Ishikawa (cell line): ENCODE results near the gene CAMK1D.

Experiments used
- CREB1 ChIP-seq: IDR thresholded peaks from 2 replicates; pipeline ENCODE4 v1.6.1; 2012; ENCODE audit warnings: low read depth
- EGR1 ChIP-seq: IDR thresholded peaks from 2 replicates; pipeline ENCODE4 v1.6.1; 2012
- EP300 ChIP-seq: IDR thresholded peaks from 2 replicates; pipeline ENCODE4 v1.6.1; 2012; ENCODE audit warnings: borderline replicate concordance
- FOXM1 ChIP-seq: IDR thresholded peaks from 2 replicates; pipeline ENCODE4 v1.6.1; 2012; ENCODE audit warnings: low read depth, borderline replicate concordance
- MAX ChIP-seq: IDR thresholded peaks from 2 replicates; pipeline ENCODE4 v1.6.1; 2012
- NFIC ChIP-seq: IDR thresholded peaks from 2 replicates; pipeline ENCODE4 v1.6.1; 2012
- RAD21 ChIP-seq: IDR thresholded peaks from 2 replicates; pipeline ENCODE4 v1.6.1; 2012; ENCODE audit warnings: low read depth
- TAF1 ChIP-seq: IDR thresholded peaks from 2 replicates; pipeline ENCODE4 v1.6.1; 2012; ENCODE audit warnings: low read depth, mild to moderate bottlenecking
- TCF12 ChIP-seq: IDR thresholded peaks from 2 replicates; pipeline ENCODE4 v1.6.1; 2012; ENCODE audit warnings: low read depth
- TEAD4 ChIP-seq: IDR thresholded peaks from 2 replicates; pipeline ENCODE4 v1.6.1; 2012
- YY1 ChIP-seq: IDR thresholded peaks from 2 replicates; pipeline ENCODE4 v1.6.1; 2012; ENCODE audit warnings: low read depth
- ZBTB7A ChIP-seq: IDR thresholded peaks from 2 replicates; pipeline ENCODE4 v1.6.1; 2012; ENCODE audit warnings: low read depth
- TF ChIP-seq, protein P1 (sequence below): IDR thresholded peaks from 2 replicates; pipeline ENCODE4 v1.6.1; 2012

- TF ChIP-seq EP300 = no peak
- no peak for TF ChIP-seq TEAD4
- TF ChIP-seq MAX = no peak
- no peak for TF ChIP-seq TAF1
- no peak for TF ChIP-seq CREB1
- no peak for TF ChIP-seq NFIC
- no peak for TF ChIP-seq RAD21
- no peak for TF ChIP-seq EGR1
- TF ChIP-seq ZBTB7A = no peak
- TF ChIP-seq TCF12 = no peak
- TF ChIP-seq FOXM1 = no peak
- TF ChIP-seq YY1 = no peak
- TF ChIP-seq, protein P1, sequence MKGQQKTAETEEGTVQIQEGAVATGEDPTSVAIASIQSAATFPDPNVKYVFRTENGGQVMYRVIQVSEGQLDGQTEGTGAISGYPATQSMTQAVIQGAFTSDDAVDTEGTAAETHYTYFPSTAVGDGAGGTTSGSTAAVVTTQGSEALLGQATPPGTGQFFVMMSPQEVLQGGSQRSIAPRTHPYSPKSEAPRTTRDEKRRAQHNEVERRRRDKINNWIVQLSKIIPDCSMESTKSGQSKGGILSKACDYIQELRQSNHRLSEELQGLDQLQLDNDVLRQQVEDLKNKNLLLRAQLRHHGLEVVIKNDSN = no peak
Observed at GRCh38 chr10:12606461-12606860, 257.1 kb downstream of the CAMK1D start.
